Measurements from ENCODE around the gene THADA. TPM values are rescaled to one million over a fixed set of nuclear protein-coding genes. Genes with fewer than 3 reads are reported as not detected.

Gene THADA
- total RNA-seq, 2 donors from 2014 or later: 14.5 to 16.1 TPM

DNA sequence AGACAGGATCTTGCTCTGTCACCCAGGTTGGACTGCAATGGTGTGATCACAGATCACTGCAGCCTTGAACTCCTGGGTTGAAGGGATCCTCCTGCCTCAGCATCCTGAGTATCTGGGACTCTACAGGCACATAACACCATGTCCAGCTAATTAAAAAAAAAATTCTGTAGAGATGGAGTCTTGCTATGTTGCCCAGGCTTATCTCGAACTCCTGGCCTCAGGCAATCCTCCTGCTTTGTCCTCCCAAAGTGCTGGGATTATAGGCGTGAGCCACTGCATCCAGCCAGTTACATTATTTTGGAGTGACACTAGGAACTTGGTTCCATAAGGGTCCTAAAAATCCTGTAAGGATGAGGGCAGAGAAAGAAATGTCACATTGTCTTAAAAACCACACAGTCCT, 280.4 kb downstream of the THADA start:
- DNase-seq (ENCODE audit: low spot score): no peak
- Histone ChIP-seq H3K9me3 (no peaks in the 10 kb centered on the region), H3K4me3 (no peak overlapping the region), H3K27ac (no peak overlapping the region), H3K27me3 (no peaks in the 10 kb centered on the region), H3K36me3 (no peaks in the 10 kb centered on the region), H3K4me1 (peaks cover 0 to 21% of the 10 kb centered on the region in 2 donors)
- TF ChIP-seq, protein P1, sequence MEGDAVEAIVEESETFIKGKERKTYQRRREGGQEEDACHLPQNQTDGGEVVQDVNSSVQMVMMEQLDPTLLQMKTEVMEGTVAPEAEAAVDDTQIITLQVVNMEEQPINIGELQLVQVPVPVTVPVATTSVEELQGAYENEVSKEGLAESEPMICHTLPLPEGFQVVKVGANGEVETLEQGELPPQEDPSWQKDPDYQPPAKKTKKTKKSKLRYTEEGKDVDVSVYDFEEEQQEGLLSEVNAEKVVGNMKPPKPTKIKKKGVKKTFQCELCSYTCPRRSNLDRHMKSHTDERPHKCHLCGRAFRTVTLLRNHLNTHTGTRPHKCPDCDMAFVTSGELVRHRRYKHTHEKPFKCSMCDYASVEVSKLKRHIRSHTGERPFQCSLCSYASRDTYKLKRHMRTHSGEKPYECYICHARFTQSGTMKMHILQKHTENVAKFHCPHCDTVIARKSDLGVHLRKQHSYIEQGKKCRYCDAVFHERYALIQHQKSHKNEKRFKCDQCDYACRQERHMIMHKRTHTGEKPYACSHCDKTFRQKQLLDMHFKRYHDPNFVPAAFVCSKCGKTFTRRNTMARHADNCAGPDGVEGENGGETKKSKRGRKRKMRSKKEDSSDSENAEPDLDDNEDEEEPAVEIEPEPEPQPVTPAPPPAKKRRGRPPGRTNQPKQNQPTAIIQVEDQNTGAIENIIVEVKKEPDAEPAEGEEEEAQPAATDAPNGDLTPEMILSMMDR (IDR thresholded peaks at IDR 0.05): no peak

DNA sequence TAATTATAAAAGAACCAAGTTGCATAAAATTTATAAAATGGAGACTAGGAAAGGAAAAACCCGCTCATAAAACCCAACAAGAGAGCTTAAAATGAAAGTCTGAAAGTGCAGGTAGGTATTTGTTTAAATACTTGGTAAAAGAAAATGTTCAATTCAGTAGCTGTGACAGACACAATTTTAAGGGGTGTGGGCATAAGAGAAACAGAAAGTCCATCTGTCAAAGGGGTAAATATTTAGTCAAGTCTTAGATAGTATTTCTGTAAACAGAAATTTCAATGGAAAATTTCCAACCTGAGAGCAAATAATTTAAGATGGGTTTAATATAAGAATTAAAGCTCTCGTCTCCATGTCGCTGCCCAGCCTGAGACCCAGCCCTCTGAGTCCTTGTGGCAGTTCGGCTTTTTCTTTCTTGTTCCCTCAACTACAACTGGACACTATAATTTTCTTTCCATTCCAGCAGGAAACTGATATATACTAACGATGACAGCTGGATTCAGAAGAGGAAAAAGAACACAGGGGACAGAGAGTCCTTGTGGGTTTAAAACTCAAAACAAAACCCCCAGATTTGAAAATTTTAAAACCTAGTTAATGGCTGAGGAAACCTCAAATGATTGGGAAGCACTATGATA, 281.4 kb downstream of the THADA start:
- H3K4me3 ChIP-seq: no peak overlapping the region
- H3K9me3 ChIP-seq: no peaks in the 10 kb centered on the region
- no peak for DNase-seq (ENCODE audit: low spot score)
- H3K36me3 ChIP-seq: no peaks in the 10 kb centered on the region
- H3K27me3 ChIP-seq: no peaks in the 10 kb centered on the region
- peak overlapping the region in 1 of 2 donors; percentile 38 for H3K27ac ChIP-seq
- H3K4me1 ChIP-seq: peaks cover 0 to 21% of the 10 kb centered on the region in 2 donors
- TF ChIP-seq, protein P1 (IDR thresholded peaks at IDR 0.05): no peak

DNA sequence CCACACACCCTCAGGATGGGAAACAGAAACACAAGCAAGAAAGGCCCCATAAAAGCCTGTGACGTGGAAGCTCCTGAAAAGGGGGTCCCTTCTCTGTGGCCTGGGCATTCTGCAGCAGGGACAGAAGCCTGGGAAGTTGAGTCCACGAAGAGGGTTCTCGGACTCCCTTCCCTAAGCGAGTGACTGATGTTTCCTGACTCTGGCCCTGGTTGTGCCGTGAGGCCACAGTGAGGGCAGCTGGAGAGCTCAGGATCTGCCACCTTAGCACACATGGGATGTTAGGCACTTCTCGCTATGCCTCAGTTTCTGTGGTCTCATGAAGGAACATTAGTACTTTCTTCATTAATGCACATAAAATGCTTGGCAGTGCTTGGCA, 282.2 kb downstream of the THADA start:
- Histone ChIP-seq H3K4me3 (no peak overlapping the region), H3K4me1 (peaks cover 0 to 21% of the 10 kb centered on the region in 2 donors)

DNA sequence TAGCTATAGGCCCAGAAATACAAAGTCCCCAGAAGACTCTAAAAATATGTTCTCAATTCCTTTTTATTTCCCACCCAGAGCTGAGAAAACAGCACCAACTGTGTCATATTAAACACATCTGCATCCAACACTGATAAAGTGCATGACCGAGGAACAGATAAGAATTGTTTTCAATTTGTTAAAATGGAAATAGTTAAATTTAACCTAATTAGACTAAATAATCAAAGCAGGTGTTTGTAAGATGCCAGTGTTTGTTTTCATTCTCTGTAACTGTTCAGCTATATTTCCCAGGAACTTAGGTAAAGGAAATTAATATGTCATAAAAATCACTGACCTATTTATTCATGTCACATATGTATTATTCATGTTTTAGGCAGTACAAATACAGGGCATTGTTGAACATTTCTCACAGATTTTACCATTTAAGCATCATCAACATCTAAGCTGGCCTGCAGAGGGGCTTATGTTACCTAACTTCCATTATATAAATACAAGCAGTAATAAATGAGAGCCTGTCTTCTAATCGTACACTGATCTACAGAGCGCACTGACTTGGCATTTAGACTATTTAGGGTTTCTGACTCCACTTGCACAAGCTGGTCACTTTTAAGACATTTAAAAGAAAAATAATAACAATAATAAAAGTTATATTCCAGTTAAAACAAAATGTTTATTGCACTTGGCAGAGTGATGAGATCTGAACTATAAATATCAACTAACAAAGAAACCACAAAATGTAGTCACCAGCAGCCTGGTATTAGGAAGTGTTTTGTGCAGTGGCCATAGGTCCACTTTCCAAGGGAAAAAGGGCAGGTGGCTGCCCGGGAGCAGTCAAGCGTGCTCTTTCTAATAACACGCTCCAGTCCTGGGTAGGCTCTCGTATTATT, 282.8 kb downstream of the THADA start:
- no peak for DNase-seq (ENCODE audit: low spot score)
- H3K4me1 ChIP-seq: peaks cover 0 to 21% of the 10 kb centered on the region in 2 donors
- H3K27me3 ChIP-seq: no peaks in the 10 kb centered on the region
- H3K9me3 ChIP-seq: no peaks in the 10 kb centered on the region
- H3K36me3 ChIP-seq: no peaks in the 10 kb centered on the region
- no peak overlapping the region for H3K4me3 ChIP-seq
- H3K27ac ChIP-seq: peak overlapping the region; percentile 56 to 65
- TF ChIP-seq, protein P1 (IDR thresholded peaks at IDR 0.05): no peak

More for the DNA sequence above, 282.2 kb downstream of the THADA start:
- no peak for DNase-seq (ENCODE audit: low spot score)
- peak overlapping the region; percentile 56 to 65 for H3K27ac ChIP-seq
- TF ChIP-seq, protein P1 (IDR thresholded peaks at IDR 0.05): no peak
- H3K36me3 ChIP-seq: no peaks in the 10 kb centered on the region
- H3K9me3 ChIP-seq: no peaks in the 10 kb centered on the region
- H3K27me3 ChIP-seq: no peaks in the 10 kb centered on the region

DNA sequence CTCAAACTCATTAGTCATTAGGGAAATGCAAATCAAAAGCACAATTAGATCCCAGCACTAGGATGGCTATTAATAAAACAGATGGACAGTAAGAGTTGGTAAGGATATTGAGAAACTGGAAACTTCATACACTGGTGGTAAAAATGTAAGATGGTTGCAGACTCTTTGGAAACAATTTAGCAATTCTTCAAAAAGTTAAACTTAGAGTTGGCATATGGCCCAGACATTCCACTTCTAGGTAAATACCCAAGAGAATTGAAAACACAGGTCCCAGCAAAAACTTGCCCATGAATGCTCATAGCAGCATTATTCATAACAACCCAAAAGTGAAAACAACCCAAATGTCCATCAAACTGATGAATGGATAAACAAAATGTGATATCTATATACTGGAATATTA, 284.6 kb downstream of the THADA start:
- H3K36me3 ChIP-seq: no peaks in the 10 kb centered on the region
- peak overlapping the region; percentile 56 to 65 for H3K27ac ChIP-seq
- H3K27me3 ChIP-seq: no peaks in the 10 kb centered on the region
- H3K4me3 ChIP-seq: no peak overlapping the region
- peaks cover 0 to 31% of the 10 kb centered on the region in 2 donors for H3K4me1 ChIP-seq
- TF ChIP-seq, protein P1 (IDR thresholded peaks at IDR 0.05): no peak
- no peaks in the 10 kb centered on the region for H3K9me3 ChIP-seq
- DNase-seq (ENCODE audit: low spot score): no peak

Measured in right atrium auricular region (tissue), 2 donors.